Measurements from ENCODE around the gene INF2. TPM values are rescaled to one million over a fixed set of nuclear protein-coding genes. Genes with fewer than 3 reads are reported as not detected.

INF2 gene
- polyA plus RNA-seq, 4 donors: 37.1 to 69.5 (median 49.5) TPM

DNA sequence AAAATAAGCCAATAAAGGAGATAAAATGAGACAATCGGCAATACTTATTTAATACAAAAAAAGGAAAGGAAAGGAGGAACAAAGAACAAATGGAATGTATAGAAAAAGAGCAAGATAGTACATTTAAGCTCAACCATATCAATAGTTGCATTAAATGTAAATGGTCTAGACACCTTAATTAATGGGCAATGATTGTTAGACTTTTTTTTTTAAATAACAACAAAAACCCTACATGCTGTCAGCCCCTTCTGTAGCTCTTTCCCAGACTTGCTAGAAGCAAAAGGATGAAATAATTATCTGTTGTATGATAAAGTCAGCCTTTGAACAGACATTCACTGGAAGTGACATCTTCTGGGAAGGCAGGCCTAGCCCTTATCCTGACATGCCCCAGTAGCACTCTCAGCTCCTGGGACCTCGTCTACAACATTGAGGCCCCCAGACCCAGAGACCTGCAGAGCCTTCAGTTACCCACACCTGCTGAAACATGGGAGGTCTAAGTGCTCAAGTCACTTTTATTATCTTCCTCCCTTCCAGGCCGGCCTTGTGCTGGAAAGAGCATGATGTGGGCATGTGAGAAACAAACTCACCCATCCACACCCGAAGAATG, 76.9 kb downstream of the INF2 start:
- DNase-seq (ENCODE audit: low read depth in 4 of 4, low spot score in 3 of 4): no peak

DNA sequence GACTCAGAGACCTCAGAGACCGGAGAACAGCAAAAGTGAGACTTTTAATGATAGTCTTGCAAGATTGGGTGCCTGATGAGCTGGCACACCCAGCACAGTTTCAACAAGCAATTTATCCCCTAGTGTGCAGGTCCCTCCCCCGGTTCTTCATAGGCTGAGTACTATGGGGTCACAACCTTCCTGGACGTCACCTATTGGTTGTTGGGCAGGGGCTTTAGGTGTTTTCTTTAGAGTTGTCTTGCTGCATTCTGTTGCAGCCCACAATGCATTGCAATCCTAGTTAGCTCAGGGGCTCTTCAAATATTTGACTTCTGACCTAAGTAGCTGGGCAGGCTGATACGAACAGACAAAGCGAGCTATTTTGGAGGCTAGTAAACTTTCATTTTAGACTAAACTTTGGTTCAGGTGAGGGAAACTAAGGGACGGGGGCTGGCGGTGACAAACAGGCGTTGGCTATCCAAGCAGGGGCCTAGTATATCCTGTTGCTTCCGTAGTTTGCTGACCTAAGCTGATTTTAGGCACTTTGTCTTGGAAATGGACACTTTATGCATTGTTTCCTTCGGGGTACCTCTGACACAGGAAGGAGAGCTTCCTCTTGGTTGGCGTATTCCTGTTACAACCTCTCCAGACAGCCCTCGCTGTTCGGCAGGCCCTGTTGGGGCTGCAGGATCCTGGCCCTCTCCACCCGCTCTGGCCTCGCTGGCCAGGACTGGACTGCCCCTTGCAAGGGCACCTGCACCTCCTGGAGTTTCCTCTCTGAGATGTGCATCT, 77.6 kb downstream of the INF2 start:
- DNase-seq (ENCODE audit: low read depth in 4 of 4, low spot score in 3 of 4): no peak

DNA sequence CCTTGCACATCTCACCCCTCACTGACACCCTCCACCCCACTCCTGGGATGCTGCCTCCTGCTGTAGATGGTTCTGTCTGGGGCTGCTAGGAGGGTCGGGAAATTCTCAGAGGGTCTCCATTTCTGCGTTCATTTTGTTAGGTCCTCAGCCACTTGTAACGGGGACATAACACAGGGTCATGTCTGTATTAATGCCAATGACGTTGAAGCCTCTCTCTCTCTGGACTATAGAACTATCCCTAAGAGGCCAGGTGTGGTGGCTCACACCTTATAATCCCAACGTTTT, 78.2 kb downstream of the INF2 start:
- no peak for DNase-seq (ENCODE audit: low read depth in 4 of 4, low spot score in 3 of 4)

DNA sequence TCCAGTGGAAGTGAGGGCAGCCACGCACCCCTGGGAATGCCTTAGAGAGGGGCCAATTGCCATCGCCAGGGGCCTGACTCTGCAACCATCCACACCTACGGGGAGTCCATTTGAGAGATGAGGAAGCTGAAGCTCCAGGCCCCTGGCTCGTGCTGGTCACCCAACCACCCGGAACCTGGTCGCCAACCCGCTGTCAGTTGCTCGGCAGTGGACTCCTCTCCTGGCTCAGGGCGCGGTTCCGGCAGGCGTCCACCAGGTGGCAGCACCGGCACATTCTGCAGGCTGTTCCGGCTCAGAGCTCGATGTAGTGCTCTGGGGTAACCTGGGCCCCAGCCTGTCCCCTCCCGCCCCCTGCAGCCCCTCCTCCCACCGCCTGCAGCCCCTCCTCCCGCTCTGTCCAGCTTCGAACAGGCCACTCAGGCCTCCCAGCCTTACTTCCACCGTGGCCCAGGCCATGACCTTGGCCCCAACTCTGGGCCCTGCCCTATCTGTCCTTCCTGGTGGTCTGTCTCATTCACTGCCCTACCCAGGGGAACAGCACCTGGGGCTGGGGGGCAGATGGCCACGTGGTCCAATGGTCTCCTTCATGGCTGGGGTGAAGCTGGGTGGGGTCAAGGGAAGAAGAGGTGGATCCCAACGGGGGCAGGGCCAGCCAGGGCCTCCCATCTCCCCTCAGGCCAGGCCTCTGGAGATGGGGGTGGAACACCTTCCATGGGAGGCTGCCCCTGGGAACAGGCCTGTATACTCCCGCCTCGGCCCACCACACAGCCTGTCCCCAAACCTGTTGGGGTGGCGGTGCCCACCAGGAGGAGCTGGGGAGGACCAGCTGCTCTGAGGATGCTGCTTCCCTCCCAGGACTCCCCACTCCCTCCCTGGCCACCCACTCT, 79.3 kb downstream of the INF2 start:
- peak in 3 of 4 donors; percentile 65 to 73 (median 71) for DNase-seq (ENCODE audit: low read depth in 4 of 4, low spot score in 3 of 4)

DNA sequence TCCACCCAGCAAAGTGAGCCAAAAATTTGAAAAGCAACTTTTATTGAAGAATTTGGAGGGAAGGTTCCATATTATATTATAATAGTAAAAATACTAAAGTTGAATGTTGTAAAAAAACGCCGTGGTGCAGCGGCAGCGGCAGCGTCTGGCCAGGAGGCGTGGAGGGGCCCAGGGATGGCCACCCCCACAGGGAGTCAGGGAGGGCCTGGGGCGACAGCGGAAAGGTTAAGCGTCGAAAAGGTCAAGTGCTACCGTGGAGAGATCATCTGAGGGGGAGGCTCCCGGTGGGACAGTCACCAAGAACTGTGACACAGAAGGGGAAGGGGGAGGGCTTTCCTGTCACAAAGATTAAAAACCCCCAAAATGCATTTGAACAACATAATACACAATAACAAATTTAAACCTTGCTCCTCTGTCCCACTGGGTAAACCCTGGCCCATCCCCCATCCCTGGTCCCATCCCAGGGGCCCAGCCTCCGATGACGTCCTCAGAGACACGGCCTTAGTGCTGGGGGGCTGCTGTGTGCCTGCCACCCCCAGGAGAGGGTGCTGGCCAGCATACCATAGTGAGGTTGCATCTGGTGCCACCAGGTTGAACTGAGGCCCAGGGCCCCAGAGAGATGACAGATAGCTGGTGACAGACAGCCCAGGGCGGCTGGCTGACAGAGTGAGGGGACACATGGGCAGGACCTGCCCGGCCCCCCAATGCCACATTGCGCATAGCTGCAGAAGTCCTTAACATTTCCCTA, 80.1 kb downstream of the INF2 start:
- no peak for DNase-seq (ENCODE audit: low read depth in 4 of 4, low spot score in 3 of 4)

DNA sequence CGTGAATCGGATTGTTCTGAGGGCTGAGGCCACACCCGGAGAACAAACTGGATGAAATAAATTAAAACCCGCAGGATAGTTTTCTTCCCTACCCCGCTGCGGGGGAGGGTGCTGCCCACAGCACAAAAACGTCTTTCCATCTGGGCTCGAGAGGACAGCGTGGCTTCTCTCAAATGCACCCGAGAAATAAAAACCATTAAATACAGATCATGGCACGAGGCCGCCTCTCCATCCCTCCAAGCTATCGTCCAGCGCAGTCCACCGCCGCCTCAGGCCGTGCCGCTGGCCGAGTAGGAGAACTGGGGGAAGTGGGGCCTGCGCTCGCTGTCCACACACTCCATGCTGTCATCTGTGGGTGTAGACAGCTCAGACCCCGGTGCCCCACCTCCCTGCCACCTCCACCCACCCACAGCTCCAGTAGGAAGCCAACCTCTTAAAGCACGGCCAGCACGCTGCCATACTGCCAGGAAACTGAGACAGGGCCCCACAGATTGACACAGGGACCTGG, 80.7 kb downstream of the INF2 start:
- no peak for DNase-seq (ENCODE audit: low read depth in 4 of 4, low spot score in 3 of 4)

DNA sequence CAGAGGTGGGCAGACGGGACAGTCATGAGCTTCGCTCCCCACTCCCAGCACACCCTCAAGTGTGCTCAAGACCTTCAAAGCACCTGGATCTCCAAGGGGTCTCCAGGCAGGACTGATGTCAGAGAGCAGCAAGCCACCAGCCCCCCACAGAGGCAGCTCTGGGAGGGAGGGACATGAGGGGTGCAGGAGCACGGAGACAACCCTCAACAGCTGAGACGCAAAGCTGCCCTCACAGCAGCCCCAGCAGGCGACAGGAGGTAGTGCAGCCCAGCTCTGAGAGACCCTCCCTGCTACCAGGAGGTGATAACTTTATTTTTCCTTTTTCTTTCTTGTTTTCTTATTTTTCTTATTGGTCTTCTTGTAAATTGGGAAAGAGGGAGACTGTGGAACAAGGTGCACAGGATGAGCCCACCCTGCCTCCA, 81.4 kb downstream of the INF2 start:
- DNase-seq (ENCODE audit: low read depth in 4 of 4, low spot score in 3 of 4): no peak

DNA sequence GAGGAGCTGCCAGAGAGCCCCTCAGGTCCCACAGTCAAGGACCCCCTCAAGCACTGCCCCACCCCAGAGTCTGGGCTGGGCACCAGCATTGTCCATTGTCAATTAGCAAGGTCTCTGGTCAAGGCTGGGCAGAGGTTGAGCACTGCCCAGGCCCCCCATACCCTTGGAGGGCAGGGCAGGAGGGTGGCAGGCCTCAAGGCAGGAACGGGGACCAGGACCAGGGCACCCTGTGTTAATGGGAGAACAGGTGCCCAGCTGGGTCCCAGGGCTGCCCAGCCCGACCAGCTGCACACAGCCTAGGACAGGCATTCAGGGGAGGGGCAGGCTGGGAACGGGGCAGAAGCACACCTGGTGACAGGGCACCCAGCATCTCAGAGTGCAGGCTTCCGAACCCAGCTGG, 82.0 kb downstream of the INF2 start:
- no peak for DNase-seq (ENCODE audit: low read depth in 4 of 4, low spot score in 3 of 4)

Other genes with a start within 250 kb of the INF2 start
- under 1 TPM in 2 of 4 donors, not detected in 2; 0.10 to 0.27 TPM for gene C14orf180, start 109.9 kb upstream of the INF2 start, polyA plus RNA-seq (ENCODE audit: insufficient read length in 4 of 4)
- 1 to 10 TPM in 3 of 4 donors, under 1 TPM in 1; 0.67 to 1.9 (median 1.7) TPM for gene TMEM179, start 84.8 kb upstream of the INF2 start, polyA plus RNA-seq (ENCODE audit: insufficient read length in 4 of 4)
- gene ADSS1, start 34.6 kb downstream of the INF2 start, polyA plus RNA-seq (ENCODE audit: insufficient read length in 4 of 4): 10 to 100 TPM; 12.5 to 17.0 (median 14.2) TPM
- gene SIVA1, start 63.5 kb downstream of the INF2 start, polyA plus RNA-seq (ENCODE audit: insufficient read length in 4 of 4): 10 to 100 TPM; 48.0 to 87.2 (median 56.2) TPM
- 100 to 1,000 TPM in 1 of 4 donors, 10 to 100 TPM in 3; 98.4 to 122 (median 99.0) TPM for gene AKT1, start 106.1 kb downstream of the INF2 start, polyA plus RNA-seq (ENCODE audit: insufficient read length in 4 of 4)
- gene ZBTB42, start 111.5 kb downstream of the INF2 start, polyA plus RNA-seq (ENCODE audit: insufficient read length in 4 of 4): 1 to 10 TPM; 2.0 to 4.7 (median 3.9) TPM
- gene CEP170B, start 175.7 kb downstream of the INF2 start, polyA plus RNA-seq (ENCODE audit: insufficient read length in 4 of 4): 10 to 100 TPM in 2 of 4 donors, 1 to 10 TPM in 2; 3.6 to 21.2 (median 11.1) TPM
- gene PLD4, start 235.3 kb downstream of the INF2 start, polyA plus RNA-seq (ENCODE audit: insufficient read length in 4 of 4): 1 to 10 TPM; 2.2 to 8.0 (median 3.4) TPM